Measurements from ENCODE around the gene LY86.

LY86 gene

GRCh38 chr6:6623553-6623952 is 35.0 kb downstream of the LY86 start:
- no peak for DNase-seq

GRCh38 chr6:6624269-6624990 is 35.9 kb downstream of the LY86 start:
- DNase-seq: no peak

- DNase-seq: no peak
Measured at GRCh38 chr6:6626187-6626586, 37.7 kb downstream of the LY86 start.

- DNase-seq: no peak
Measured at GRCh38 chr6:6629402-6629801, 40.9 kb downstream of the LY86 start.

- no peak for DNase-seq
Measured at GRCh38 chr6:6631053-6631452, 42.5 kb downstream of the LY86 start.

- no peak for DNase-seq
Measured at GRCh38 chr6:6631534-6632276, 43.2 kb downstream of the LY86 start.

- DNase-seq: no peak
Measured at GRCh38 chr6:6633898-6634734, 45.6 kb downstream of the LY86 start.

- no peak for DNase-seq
Measured at GRCh38 chr6:6634735-6635075, 46.2 kb downstream of the LY86 start.

- DNase-seq: no peak
Measured at GRCh38 chr6:6635291-6635690, 46.8 kb downstream of the LY86 start.

- DNase-seq: no peak
Measured at GRCh38 chr6:6635869-6636268, 47.3 kb downstream of the LY86 start.

GRCh38 chr6:6639572-6639971 is 51.1 kb downstream of the LY86 start:
- no peak for DNase-seq

- no peak for DNase-seq
Measured at GRCh38 chr6:6640926-6641325, 52.4 kb downstream of the LY86 start.

GRCh38 chr6:6643398-6643797 is 54.9 kb downstream of the LY86 start:
- DNase-seq: no peak

- DNase-seq: no peak
Measured at GRCh38 chr6:6645261-6645917, 56.9 kb downstream of the LY86 start.

- no peak for DNase-seq
Measured at GRCh38 chr6:6646384-6646783, 57.9 kb downstream of the LY86 start.

- DNase-seq: no peak
Measured at GRCh38 chr6:6646859-6647258, 58.3 kb downstream of the LY86 start.

- no peak for DNase-seq
Measured at GRCh38 chr6:6648692-6649343, 60.3 kb downstream of the LY86 start.

GRCh38 chr6:6649824-6650349 is 61.4 kb downstream of the LY86 start:
- no peak for DNase-seq

GRCh38 chr6:6650839-6651238 is 62.3 kb downstream of the LY86 start:
- no peak for DNase-seq

- no peak for DNase-seq
Measured at GRCh38 chr6:6651335-6651734, 62.8 kb downstream of the LY86 start.

- no peak for DNase-seq
Measured at GRCh38 chr6:6652932-6653331, 64.4 kb downstream of the LY86 start.

All from effector CD8-positive, alpha-beta T cell (primary cell).